ENCODE data around the gene HHIPL1. TPM values are rescaled to one million over a fixed set of nuclear protein-coding genes. Genes with fewer than 3 reads are reported as not detected.

Gene HHIPL1
- total RNA-seq, 2 experiments from 2014 or later = 0.05 TPM; not detected in 1

DNA sequence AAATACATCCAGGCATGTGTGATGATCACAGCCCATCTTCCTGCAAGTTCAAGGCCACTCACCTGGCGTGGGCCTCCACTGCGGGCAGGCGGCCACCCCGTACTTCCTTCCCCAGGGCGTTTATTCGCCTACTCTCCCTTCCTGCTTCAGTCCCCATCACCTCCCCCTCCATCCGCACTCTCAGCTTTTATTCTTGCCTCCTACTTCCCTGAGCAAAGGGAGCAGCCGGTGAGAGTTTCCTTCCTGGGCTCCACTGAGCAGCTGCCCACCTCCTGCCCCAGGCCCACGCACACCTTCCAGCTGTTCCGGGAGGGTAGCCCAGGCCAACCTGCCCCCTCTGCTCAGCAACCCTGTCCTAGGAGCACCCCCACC, 43.3 kb downstream of the HHIPL1 start:
- ChIA-PET CTCF (interaction anchor here (0.7 to 1.9 kb wide), 4 partner anchors 9 to 32 kb away, joined by 3 to 6 read pairs (median 4); no protein-coding TSS in a partner anchor), POLR2A (interaction anchor here (0.7 kb wide), 1 partner anchor 27 kb away, joined by 3 read pairs; no protein-coding TSS in a partner anchor)
- no peaks in the 10 kb centered on the region for H3K9me3 Mint-ChIP-seq
- no peak for DNase-seq
- H3K27me3 Mint-ChIP-seq = peaks cover 32% of the 10 kb centered on the region
- H3K4me3 Mint-ChIP-seq = no peak overlapping the region
- no peaks in the 10 kb centered on the region for H3K36me3 Mint-ChIP-seq (ENCODE audit: low read depth)
- H3K27ac Mint-ChIP-seq = no peak overlapping the region
- peaks cover 9% of the 10 kb centered on the region for H3K4me1 Mint-ChIP-seq

DNA sequence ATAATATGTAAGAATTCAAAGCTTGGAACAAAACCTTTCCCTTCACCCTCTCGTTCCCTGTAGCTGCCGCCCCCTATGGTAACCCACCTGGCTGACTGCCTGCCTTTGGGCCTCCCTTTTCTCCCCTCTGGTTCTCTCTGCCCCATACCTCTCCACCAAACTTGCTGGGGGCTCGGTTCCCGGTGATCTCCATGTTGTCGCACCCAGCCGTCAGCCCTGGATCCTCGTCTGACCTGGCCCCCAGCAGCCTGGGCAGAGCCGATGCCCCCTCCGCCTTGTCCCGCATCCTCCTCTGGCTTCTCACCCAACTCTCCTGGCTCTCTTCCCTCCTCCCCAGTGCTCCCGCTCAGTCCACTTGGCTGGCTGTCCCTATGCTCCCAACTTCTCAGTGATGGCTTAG, 43.7 kb downstream of the HHIPL1 start:
- ChIA-PET POLR2A (interaction anchor here (0.7 kb wide), 1 partner anchor 27 kb away, joined by 3 read pairs; no protein-coding TSS in a partner anchor), CTCF (interaction anchor here (0.7 to 1.9 kb wide), 4 partner anchors 8 to 32 kb away, joined by 3 to 6 read pairs (median 4); no protein-coding TSS in a partner anchor)
- Mint-ChIP-seq H3K27ac (no peak overlapping the region), H3K27me3 (peaks cover 32% of the 10 kb centered on the region), H3K9me3 (no peaks in the 10 kb centered on the region), H3K4me3 (no peak overlapping the region), H3K4me1 (peaks cover 9% of the 10 kb centered on the region), H3K36me3 (ENCODE audit: low read depth) (no peaks in the 10 kb centered on the region)
- no peak for DNase-seq

DNA sequence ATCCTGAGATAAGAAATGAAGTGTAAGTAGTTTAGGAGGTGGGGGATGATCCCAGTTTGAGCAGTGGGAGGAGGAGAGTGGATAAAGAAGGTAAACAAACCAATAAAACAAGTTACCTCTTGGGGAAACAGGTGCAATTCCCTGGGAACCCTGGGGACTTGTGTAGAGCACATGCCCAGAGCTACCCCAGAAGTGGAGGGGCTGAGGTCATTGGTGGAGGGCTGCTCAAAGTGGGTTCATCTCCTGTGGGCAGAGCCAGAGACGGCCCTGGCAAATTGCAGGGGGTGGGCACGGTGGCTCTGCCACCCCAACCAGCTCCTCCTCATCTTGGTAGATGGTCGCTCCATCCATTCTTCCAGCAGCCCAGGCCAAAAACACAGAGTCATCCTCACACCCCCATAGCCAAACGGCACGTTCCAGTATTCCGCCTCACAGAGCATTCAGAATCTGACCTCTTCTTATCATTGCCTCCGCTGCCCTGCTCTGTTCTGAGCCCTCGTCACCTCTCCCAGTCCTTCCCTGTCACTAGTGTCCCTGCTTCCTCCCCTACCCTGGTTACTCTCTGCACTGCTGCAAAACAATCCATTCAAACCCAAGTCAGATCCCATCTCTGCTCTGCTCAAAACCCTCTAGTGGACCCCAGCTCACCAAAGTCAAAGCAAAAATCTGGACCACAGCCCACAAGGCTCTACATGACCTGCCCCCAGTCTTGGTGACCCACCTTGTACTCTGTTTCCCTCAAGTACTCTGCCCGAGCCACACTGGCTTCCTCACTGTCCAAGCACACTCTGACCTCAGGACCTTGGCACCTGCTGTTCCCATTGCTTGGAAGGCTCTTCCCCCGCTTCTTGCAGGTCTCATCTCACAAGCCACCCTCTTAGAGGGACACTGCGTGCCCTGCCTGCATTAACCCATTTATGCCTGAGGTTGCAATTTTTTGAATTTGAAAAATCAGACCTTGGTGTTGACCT, 44.6 kb downstream of the HHIPL1 start:
- H3K9me3 Mint-ChIP-seq = no peaks in the 10 kb centered on the region
- no peaks in the 10 kb centered on the region for H3K36me3 Mint-ChIP-seq (ENCODE audit: low read depth)
- peaks cover 9% of the 10 kb centered on the region for H3K4me1 Mint-ChIP-seq
- DNase-seq = no peak
- H3K27me3 Mint-ChIP-seq = peaks cover 39% of the 10 kb centered on the region
- H3K4me3 Mint-ChIP-seq = no peak overlapping the region
- CTCF ChIA-PET = interaction anchor here (0.6 kb wide), 1 partner anchor 1874 kb away, joined by 3 read pairs; no protein-coding TSS in a partner anchor
- no peak overlapping the region for H3K27ac Mint-ChIP-seq
- POLR2A ChIA-PET = no interaction called here

DNA sequence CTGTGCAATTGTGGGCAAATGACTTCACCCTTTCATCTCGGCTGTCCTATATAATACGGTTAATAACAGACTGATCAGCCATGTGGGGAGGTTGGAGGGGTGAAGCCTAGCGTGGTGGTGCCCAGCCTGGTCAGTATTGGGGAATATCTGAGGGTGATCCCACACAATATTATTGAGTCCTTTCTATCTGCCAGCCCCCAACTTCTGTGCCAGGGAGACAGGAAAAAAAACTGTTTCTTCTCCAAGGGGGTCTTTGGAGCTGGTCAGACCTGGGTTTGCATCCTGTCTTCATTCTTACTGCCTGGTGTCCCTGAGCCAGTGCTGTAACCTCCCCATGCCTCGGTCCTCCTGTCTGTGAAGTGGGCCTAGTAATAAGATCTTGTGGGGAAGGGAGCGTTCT, 45.7 kb downstream of the HHIPL1 start:
- no peak for DNase-seq
- Mint-ChIP-seq H3K9me3 (no peaks in the 10 kb centered on the region), H3K27ac (no peak overlapping the region), H3K4me3 (no peak overlapping the region), H3K27me3 (peaks cover 37% of the 10 kb centered on the region), H3K4me1 (peaks cover 8% of the 10 kb centered on the region), H3K36me3 (ENCODE audit: low read depth) (no peaks in the 10 kb centered on the region)
- ChIA-PET POLR2A (no interaction called here), CTCF (no interaction called here)

DNA sequence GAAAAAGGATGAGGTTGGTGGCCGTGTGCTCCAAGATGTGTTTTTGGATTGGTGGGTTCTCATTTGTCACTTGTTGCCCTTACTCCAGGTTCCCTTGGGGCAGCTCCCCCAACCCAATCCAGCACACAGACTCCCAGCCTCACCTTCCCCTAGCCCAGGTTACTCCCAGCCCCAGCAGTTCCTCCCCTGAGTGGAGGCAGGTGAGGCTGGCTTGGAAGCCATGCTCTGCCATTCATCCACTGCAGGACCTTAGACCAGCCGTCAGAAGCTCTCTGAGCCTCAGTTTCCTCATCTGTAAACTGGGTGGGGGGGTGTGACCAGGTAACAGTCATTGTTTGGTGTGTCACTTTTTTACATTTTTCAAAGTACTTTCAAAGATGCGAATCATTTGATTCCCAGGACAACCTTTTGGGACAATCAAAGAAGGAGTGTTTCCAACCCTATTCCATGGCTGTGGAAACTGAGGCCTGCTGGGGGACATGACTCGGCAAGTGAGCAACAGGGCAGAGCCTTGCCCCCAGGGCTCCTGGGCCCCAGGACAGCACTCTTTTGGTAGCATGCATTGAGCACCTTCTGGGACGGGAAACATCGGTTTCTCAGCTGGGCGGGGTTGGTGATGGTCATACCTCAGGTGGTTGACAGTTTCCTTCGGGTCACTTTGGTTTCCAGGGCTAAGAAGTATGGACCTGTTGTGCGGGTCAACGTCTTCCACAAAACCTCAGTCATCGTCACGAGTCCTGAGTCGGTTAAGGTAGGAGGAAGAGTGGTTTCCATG, 46.4 kb downstream of the HHIPL1 start:
- ChIA-PET CTCF (no interaction called here), POLR2A (no interaction called here)
- H3K4me3 Mint-ChIP-seq = no peak overlapping the region
- no peak overlapping the region for H3K27ac Mint-ChIP-seq
- no peaks in the 10 kb centered on the region for H3K36me3 Mint-ChIP-seq (ENCODE audit: low read depth)
- no peak for DNase-seq
- H3K27me3 Mint-ChIP-seq = peaks cover 33% of the 10 kb centered on the region
- H3K4me1 Mint-ChIP-seq = peaks cover 8% of the 10 kb centered on the region
- H3K9me3 Mint-ChIP-seq = no peaks in the 10 kb centered on the region

DNA sequence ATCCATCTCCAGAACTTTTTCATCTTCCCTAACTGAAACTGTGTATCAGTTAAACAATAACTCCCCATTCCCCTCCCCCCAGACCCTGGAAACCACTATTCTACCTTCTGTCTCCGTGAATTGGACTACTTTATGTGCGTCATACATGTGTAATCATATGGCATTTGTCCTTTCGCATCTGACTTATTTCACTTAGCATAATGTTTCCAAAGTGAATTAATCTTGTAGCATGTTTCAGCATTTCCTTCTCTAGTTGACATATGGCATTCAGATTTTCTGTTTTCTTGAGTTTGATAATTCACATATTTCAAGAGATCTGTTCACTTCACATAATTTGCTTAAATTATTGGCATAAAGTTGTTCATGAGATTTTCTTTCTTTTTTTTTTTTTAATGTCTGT, 49.0 kb downstream of the HHIPL1 start:
- Mint-ChIP-seq H3K27ac (no peak overlapping the region), H3K9me3 (no peaks in the 10 kb centered on the region), H3K27me3 (peaks cover 36% of the 10 kb centered on the region), H3K36me3 (ENCODE audit: low read depth) (no peaks in the 10 kb centered on the region), H3K4me1 (peaks cover 3% of the 10 kb centered on the region), H3K4me3 (no peak overlapping the region)
- no peak for DNase-seq
- POLR2A ChIA-PET = no interaction called here
- CTCF ChIA-PET = interaction anchor here (0.6 kb wide), 1 partner anchor 1790 kb away, joined by 4 read pairs; no protein-coding TSS in a partner anchor

DNA sequence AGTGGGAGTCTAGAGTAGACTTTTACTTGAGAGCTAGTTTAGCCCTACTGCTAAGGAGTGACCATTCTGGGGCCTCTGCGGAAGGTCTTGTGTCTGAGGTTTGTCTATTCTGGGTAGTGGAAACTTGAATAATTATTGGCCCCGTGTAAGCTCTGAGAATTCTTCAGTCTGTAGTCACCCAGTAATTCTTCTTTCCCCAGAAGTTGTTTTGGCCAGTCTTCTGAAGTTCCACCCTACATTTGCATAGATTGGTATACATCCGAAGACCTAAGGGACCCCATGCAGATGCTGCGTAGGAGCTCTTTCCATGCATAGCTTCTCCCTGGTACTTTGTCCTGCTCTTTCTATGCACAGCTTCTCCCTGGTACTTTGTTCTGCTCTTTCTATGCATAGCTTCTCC, 52.0 kb downstream of the HHIPL1 start:
- Mint-ChIP-seq H3K4me3 (no peak overlapping the region), H3K27ac (no peak overlapping the region), H3K27me3 (peaks cover 27% of the 10 kb centered on the region), H3K36me3 (ENCODE audit: low read depth) (no peaks in the 10 kb centered on the region), H3K9me3 (peaks cover under 1% of the 10 kb centered on the region), H3K4me1 (peaks cover 9% of the 10 kb centered on the region)
- ChIA-PET POLR2A (no interaction called here), CTCF (interaction anchor here (1.0 to 1.1 kb wide), 2 partner anchors 9 to 33 kb away, joined by 3 read pairs; no protein-coding TSS in a partner anchor)
- no peak for DNase-seq

DNA sequence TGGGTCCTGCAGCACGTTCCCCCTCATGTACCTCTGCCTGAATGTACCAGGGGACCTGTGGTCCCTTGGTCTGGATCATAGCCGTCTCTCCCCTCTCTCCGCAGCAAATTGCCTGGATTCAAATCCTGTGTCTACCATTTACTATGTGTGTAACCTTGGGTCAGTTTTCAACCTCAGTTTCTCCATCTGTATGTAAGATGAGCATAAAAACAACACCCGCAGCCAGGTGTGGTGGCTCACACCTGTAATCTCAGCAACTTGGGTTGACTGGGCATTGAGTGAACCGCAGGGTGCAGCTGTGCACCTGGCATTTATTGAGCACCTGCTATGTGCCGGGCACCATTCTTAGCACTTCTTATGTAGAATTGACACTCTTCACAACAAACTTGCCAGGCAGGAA, 53.3 kb downstream of the HHIPL1 start:
- no peak overlapping the region for H3K27ac Mint-ChIP-seq
- H3K9me3 Mint-ChIP-seq = peaks cover 9% of the 10 kb centered on the region
- H3K27me3 Mint-ChIP-seq = peaks cover 30% of the 10 kb centered on the region
- H3K4me1 Mint-ChIP-seq = peaks cover 9% of the 10 kb centered on the region
- no peaks in the 10 kb centered on the region for H3K36me3 Mint-ChIP-seq (ENCODE audit: low read depth)
- ChIA-PET POLR2A (no interaction called here), CTCF (no interaction called here)
- no peak for DNase-seq
- H3K4me3 Mint-ChIP-seq = no peak overlapping the region

DNA sequence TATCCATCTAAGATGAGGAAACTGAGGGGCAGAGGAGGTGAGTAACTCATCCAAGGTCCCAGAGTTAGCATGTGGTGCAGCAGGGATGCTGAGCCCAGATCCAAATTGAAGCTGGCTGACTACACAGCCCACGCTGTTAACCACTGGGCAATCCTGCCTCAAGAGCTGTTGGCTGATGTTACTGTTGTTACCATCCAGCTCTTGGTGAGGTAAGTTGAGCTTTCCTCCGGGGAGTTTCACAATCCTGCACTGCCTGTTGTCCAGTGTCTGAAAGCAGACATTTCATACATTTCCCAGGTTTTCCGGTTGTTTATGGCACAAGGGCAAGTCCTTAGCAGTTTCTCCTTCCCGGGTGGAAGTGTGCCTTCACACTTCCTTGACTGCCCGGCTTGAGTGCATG, 53.7 kb downstream of the HHIPL1 start:
- Mint-ChIP-seq H3K4me1 (peaks cover 9% of the 10 kb centered on the region), H3K27me3 (peaks cover 33% of the 10 kb centered on the region), H3K4me3 (no peak overlapping the region), H3K36me3 (ENCODE audit: low read depth) (no peaks in the 10 kb centered on the region), H3K9me3 (peaks cover 13% of the 10 kb centered on the region), H3K27ac (no peak overlapping the region)
- ChIA-PET CTCF (no interaction called here), POLR2A (no interaction called here)
- DNase-seq = no peak

DNA sequence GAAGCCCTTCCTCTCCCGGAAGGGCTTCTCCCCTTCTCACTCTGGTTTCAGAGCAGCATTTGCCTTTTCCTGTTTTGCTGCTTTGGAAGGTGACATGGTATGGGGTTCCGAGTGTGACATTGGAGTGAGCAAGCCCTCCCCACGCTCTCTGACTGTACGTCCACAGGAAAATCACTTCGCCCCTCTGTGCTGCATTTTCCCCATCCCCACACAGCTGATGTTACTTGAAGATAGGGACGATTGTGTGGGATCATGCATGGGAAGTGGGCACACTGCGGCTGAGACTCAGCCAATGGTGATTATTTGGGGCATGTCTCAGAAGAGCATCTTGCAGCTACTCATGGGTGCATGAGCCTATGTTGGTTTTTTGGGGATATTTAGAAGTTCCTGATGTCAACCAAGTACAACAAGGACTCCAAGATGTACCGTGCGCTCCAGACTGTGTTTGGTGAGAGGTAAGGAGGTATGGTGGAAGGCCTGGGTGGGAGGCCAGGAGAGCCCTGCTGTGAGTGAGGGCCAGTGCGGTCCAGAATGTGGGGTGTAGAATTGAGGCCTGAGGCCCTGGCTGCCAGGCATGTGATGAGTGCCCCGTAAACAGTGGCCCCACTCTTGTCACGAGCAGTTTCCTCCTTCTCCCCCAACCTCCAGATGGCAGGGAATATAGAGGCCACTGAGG, 54.3 kb downstream of the HHIPL1 start:
- Mint-ChIP-seq H3K36me3 (ENCODE audit: low read depth) (no peaks in the 10 kb centered on the region), H3K4me3 (no peak overlapping the region), H3K9me3 (peaks cover 16% of the 10 kb centered on the region), H3K4me1 (peaks cover 9% of the 10 kb centered on the region), H3K27me3 (peaks cover 29% of the 10 kb centered on the region), H3K27ac (no peak overlapping the region)
- POLR2A ChIA-PET = no interaction called here
- DNase-seq = no peak
- CTCF ChIA-PET = no interaction called here

DNA sequence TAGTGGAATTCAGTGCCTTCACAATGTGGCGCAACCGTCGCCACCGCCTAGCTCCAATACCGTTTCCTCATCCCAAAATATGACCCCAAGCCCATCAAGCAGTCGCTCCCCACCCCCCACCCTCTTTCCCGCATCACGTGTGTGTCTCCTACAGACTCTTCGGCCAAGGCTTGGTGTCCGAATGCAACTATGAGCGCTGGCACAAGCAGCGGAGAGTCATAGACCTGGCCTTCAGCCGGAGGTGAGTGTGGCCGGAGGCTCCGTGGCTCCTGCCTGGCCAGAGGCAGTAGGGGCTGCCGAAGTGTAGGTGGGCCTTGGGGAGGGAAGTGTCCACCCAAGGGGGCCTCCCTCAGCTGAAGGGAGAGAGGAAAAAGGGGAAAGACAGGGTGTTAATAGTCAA, 54.9 kb downstream of the HHIPL1 start:
- ChIA-PET POLR2A (no interaction called here), CTCF (no interaction called here)
- Mint-ChIP-seq H3K4me1 (peaks cover 9% of the 10 kb centered on the region), H3K27me3 (peaks cover 23% of the 10 kb centered on the region), H3K36me3 (ENCODE audit: low read depth) (no peaks in the 10 kb centered on the region), H3K4me3 (no peak overlapping the region), H3K9me3 (peaks cover 22% of the 10 kb centered on the region), H3K27ac (no peak overlapping the region)
- no peak for DNase-seq

DNA sequence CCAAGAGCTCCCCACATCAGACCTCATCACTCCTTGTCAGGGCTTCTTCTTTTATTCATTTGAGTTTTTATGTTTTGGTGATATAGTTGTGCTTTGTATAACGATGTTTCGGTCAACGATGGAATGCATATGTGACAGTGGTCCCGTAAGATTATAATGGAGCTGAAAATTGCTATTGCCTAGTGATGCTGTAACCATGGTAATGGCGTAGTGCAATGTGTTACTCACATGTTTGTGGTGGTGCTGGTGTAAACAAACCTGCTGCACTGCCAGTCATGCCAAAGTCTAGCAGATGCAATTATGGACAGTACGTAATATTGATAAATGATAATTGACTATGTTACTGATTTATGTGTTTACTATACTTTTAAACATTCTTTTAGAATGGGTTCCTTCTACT, 55.5 kb downstream of the HHIPL1 start:
- no peak for DNase-seq
- POLR2A ChIA-PET = no interaction called here
- H3K27me3 Mint-ChIP-seq = peaks cover 23% of the 10 kb centered on the region
- H3K4me1 Mint-ChIP-seq = peaks cover 9% of the 10 kb centered on the region
- H3K36me3 Mint-ChIP-seq (ENCODE audit: low read depth) = no peaks in the 10 kb centered on the region
- H3K27ac Mint-ChIP-seq = no peak overlapping the region
- CTCF ChIA-PET = interaction anchor here (0.8 kb wide), 1 partner anchor 124 kb away, joined by 3 read pairs; no protein-coding TSS in a partner anchor
- peaks cover 22% of the 10 kb centered on the region for H3K9me3 Mint-ChIP-seq
- no peak overlapping the region for H3K4me3 Mint-ChIP-seq
